ENCODE results near the gene LRP5.

Gene LRP5

DNA sequence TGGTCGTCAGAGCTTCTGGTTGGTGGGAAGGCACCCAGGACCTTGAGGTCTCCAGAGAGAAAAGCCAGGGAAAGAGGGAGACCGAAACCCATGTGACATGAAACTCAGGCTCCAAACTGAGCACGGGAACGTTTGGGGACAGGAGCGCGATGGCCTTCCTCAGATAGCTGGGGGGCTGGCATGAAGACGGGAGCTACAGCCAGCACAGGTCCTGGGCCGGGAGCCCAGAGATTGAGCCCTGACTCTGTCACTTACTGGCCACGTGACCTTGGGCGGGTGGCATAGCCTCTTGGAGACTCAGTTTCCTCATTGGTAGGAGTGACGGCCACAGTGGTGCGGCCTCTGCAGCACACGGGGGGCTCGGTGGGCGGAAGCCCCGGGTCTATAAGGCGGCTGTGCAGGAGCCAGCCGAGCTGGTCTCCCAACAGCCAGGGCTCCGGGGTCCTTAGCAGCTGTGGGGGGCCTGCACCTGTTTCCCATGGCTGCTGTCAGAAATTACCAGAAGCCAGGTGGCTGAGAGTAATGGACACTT, 111.8 kb downstream of the LRP5 start:
- no peak for DNase-seq (ENCODE audit: low read depth)
- H3K4me3 ChIP-seq (ENCODE audit: low read depth, low read length), result no peak overlapping the region
- TF ChIP-seq, protein P1, sequence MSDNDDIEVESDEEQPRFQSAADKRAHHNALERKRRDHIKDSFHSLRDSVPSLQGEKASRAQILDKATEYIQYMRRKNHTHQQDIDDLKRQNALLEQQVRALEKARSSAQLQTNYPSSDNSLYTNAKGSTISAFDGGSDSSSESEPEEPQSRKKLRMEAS (IDR thresholded peaks at IDR 0.05; ENCODE audit: low read depth, low read length), result no peak
- TF ChIP-seq POLR2A (IDR thresholded peaks at IDR 0.05; ENCODE audit: extremely low read depth, insufficient read length) (no peak), MYC (IDR thresholded peaks at IDR 0.05; ENCODE audit: low read depth, low read length) (no peak)
- TF ChIP-seq, protein P2, sequence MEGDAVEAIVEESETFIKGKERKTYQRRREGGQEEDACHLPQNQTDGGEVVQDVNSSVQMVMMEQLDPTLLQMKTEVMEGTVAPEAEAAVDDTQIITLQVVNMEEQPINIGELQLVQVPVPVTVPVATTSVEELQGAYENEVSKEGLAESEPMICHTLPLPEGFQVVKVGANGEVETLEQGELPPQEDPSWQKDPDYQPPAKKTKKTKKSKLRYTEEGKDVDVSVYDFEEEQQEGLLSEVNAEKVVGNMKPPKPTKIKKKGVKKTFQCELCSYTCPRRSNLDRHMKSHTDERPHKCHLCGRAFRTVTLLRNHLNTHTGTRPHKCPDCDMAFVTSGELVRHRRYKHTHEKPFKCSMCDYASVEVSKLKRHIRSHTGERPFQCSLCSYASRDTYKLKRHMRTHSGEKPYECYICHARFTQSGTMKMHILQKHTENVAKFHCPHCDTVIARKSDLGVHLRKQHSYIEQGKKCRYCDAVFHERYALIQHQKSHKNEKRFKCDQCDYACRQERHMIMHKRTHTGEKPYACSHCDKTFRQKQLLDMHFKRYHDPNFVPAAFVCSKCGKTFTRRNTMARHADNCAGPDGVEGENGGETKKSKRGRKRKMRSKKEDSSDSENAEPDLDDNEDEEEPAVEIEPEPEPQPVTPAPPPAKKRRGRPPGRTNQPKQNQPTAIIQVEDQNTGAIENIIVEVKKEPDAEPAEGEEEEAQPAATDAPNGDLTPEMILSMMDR (IDR thresholded peaks at IDR 0.05; ENCODE audit: low read depth, low read length), result no peak

DNA sequence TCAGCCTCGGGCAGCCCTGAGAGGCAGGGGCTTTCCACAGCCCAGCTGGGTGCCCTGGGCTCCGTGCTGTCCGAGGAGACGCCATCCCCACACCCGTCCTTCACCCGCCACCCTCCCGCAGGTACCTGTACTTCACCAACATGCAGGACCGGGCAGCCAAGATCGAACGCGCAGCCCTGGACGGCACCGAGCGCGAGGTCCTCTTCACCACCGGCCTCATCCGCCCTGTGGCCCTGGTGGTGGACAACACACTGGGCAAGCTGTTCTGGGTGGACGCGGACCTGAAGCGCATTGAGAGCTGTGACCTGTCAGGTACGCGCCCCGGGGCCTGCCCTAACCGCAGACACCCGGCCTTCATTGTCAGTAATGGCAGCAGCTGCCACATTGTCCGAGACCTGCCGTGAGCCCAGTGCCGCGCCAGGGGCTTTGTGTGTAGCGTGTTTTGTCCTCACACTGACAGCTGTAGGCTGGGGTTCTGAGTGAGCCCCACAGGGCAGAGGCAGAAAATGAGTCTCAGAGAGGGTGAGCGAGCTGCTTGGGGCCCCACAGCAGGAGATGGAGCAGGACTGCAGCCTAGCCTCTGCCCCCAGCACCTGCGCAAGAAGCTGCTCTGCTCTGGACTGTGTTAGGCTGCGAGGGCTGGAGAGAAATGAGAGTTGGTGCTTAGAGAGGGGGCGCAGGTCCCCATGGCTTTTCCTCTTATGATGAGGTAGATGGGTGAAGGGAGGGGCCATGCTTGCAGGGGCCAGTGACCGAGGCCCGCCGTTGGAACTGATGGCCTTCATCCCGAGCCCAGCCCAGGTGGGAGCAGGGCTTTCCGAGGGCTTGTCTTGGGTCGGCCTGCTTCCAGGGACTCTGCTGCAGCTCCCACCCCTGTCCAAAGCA, 112.8 kb downstream of the LRP5 start:
- DNase-seq (ENCODE audit: low read depth), result no peak
- no peak overlapping the region for H3K4me3 ChIP-seq (ENCODE audit: low read depth, low read length)
- TF ChIP-seq, protein P1 (IDR thresholded peaks at IDR 0.05; ENCODE audit: low read depth, low read length), result no peak
- no peak for TF ChIP-seq MYC (IDR thresholded peaks at IDR 0.05; ENCODE audit: low read depth, low read length)
- TF ChIP-seq POLR2A (IDR thresholded peaks at IDR 0.05; ENCODE audit: extremely low read depth, insufficient read length), result no peak
- TF ChIP-seq, protein P2 (IDR thresholded peaks at IDR 0.05; ENCODE audit: low read depth, low read length), result no peak

DNA sequence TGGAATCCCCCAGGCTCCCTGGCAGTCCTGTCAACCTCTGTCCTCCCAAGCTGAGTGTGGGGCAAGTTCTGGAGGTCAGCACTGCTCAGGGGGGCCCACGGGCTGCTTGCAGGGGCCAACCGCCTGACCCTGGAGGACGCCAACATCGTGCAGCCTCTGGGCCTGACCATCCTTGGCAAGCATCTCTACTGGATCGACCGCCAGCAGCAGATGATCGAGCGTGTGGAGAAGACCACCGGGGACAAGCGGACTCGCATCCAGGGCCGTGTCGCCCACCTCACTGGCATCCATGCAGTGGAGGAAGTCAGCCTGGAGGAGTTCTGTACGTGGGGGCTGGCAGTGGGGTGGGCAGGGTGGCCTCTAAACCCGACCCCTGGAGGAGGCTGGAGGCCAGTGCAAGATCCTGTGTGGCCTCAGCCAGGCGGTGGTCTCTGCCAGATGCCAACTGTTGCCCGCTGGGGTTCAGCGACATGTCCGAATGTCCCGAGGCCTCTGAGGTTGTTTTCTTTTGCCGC, 113.5 kb downstream of the LRP5 start:
- no peak for TF ChIP-seq POLR2A (IDR thresholded peaks at IDR 0.05; ENCODE audit: extremely low read depth, insufficient read length)
- no peak for TF ChIP-seq MYC (IDR thresholded peaks at IDR 0.05; ENCODE audit: low read depth, low read length)
- TF ChIP-seq, protein P2 (IDR thresholded peaks at IDR 0.05; ENCODE audit: low read depth, low read length), result no peak
- TF ChIP-seq, protein P1 (IDR thresholded peaks at IDR 0.05; ENCODE audit: low read depth, low read length), result no peak
- DNase-seq (ENCODE audit: low read depth), result no peak
- H3K4me3 ChIP-seq (ENCODE audit: low read depth, low read length), result no peak overlapping the region

DNA sequence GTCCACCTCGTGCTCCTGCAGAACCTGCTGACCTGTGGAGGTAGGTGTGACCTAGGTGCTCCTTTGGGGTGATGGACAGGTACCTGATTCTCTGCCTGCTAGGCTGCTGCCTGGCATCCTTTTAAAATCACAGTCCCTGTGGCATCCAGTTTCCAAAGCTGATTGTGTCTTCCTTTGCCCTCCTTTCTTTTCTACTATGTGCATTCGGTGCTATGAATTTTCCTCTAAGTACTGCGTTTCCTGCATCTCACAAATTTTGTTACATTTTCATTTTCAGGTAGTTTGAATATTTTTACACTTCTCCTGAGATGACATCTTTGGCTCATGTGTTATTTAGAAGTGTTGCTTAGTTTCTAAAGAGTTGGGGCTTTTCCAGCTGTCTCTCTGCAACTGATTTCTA, 117.3 kb downstream of the LRP5 start:
- DNase-seq (ENCODE audit: low read depth), result no peak
- H3K4me3 ChIP-seq (ENCODE audit: low read depth, low read length), result no peak overlapping the region
- no peak for TF ChIP-seq MYC (IDR thresholded peaks at IDR 0.05; ENCODE audit: low read depth, low read length)
- TF ChIP-seq, protein P2 (IDR thresholded peaks at IDR 0.05; ENCODE audit: low read depth, low read length), result no peak
- no peak for TF ChIP-seq POLR2A (IDR thresholded peaks at IDR 0.05; ENCODE audit: extremely low read depth, insufficient read length)
- TF ChIP-seq, protein P1 (IDR thresholded peaks at IDR 0.05; ENCODE audit: low read depth, low read length), result no peak

DNA sequence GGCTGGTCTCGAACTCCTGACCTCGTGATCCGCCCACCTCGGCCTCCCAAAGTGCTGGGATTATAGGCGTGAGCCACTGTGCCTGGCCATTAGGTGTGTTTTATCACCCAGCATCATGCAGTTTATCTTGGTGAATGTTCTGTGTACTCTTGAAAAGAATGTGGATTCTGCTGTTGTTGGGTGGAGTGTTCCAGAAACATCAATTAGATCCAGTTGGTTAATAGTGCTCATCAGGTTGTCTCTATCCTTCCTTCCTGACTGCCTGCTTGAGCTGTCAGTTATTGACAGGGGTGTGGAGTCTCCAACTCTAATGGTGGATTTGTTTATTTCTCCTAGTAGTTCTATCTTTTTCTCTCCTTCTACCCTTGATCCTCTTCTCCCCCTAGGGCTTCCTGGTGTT, 118.0 kb downstream of the LRP5 start:
- no peak for DNase-seq (ENCODE audit: low read depth)
- H3K4me3 ChIP-seq (ENCODE audit: low read depth, low read length), result no peak overlapping the region
- TF ChIP-seq, protein P2 (IDR thresholded peaks at IDR 0.05; ENCODE audit: low read depth, low read length), result no peak
- TF ChIP-seq MYC (IDR thresholded peaks at IDR 0.05; ENCODE audit: low read depth, low read length), result no peak
- TF ChIP-seq, protein P1 (IDR thresholded peaks at IDR 0.05; ENCODE audit: low read depth, low read length), result no peak
- TF ChIP-seq POLR2A (IDR thresholded peaks at IDR 0.05; ENCODE audit: extremely low read depth, insufficient read length), result no peak
